WERI-Rb-1 (cell line): ENCODE measurements around the gene RORB.

Experiments
- DNase-seq: peaks from one replicate; pipeline ENCODE4 v3.0.0-alpha.2; 2020
- H3K27ac ChIP-seq: fragments of 250-450 bp; sonication (Bioruptor Pico); 2 replicates; pipeline ENCODE4 v1.5.1; 2020; ENCODE audit warnings: mild to moderate bottlenecking, moderate library complexity
- H3K27me3 ChIP-seq: fragments of 250-450 bp; sonication (Bioruptor Pico); 2 replicates; pipeline ENCODE4 v1.5.1; 2021; ENCODE audit warnings: mild to moderate bottlenecking, low read depth, moderate library complexity; ENCODE audit not compliant: insufficient read depth, severe bottlenecking
- H3K36me3 ChIP-seq: fragments of 250-450 bp; sonication (Bioruptor Pico); 2 replicates; pipeline ENCODE4 v1.5.1; 2020; ENCODE audit warnings: mild to moderate bottlenecking, moderate library complexity
- H3K4me3 ChIP-seq: 2 replicates; pipeline ENCODE4 v1.5.1; 2011; ENCODE audit warnings: low read depth, mild to moderate bottlenecking, control low read depth, low read length
- H3K9me3 ChIP-seq: fragments of 250-450 bp; sonication (Bioruptor Pico); 2 replicates; pipeline ENCODE4 v1.5.1; 2021; ENCODE audit warnings: mild to moderate bottlenecking, moderate library complexity; ENCODE audit not compliant: severe bottlenecking
- CTCF ChIP-seq: IDR thresholded peaks from 2 replicates; pipeline ENCODE4 v1.5.1; 2011; ENCODE audit warnings: low read depth, mild to moderate bottlenecking, control low read depth, inconsistent platforms, low read length

The RORB gene

GRCh38 chr9:74497748-74498620 is 849 bp downstream of the RORB start:
- Histone ChIP-seq H3K36me3 (peaks cover 6% of the 10 kb centered on the region; the same call in 1 of the 2 replicates), H3K27ac (peak overlapping the region; percentile 68), H3K9me3 (no peaks in the 10 kb centered on the region), H3K27me3 (no peaks in the 10 kb centered on the region), H3K4me3 (peak overlapping the region; percentile 91)
- peak; percentile 51 for DNase-seq
- no peak for TF ChIP-seq CTCF

GRCh38 chr9:74498621-74499095 is 1.5 kb downstream of the RORB start:
- Histone ChIP-seq H3K27ac (peak overlapping the region; percentile 68), H3K27me3 (no peaks in the 10 kb centered on the region)

DNA sequence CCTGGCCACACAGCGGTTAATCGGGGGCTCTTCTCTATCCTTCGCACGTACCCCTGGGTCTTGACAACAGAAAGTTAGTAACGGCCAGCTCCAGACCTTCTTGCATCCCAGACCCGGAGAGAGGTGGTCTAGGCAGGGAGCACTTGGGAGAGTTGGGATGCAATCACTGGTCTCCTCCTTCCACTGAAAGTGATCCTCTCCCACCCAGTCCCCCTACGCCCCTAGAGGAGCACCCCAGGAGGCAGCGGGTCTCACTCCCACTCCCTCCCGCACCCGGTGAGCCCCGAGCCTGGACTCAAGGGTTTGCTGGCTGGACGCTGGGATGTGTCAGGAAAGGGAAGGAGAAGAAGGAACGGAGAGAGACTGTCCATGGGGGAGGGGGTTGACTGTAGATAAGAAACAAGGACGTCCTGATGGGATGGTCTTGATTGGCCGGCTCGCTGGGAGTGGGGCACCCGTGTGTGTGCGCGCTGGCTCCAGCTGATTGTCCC is 2.0 kb downstream of the RORB start:
- no peak for DNase-seq
- Histone ChIP-seq H3K27ac (no peak overlapping the region), H3K9me3 (no peaks in the 10 kb centered on the region), H3K27me3 (no peaks in the 10 kb centered on the region), H3K36me3 (peaks cover 6% of the 10 kb centered on the region; the same call in 1 of the 2 replicates), H3K4me3 (peak overlapping the region; percentile 91)
- no peak for TF ChIP-seq CTCF

More at GRCh38 chr9:74498621-74499095, 1.5 kb downstream of the RORB start:
- TF ChIP-seq CTCF = no peak
- H3K9me3 ChIP-seq = no peaks in the 10 kb centered on the region
- peaks cover 6% of the 10 kb centered on the region; the same call in 1 of the 2 replicates for H3K36me3 ChIP-seq
- H3K4me3 ChIP-seq = peak overlapping the region; percentile 91
- DNase-seq = no peak

- H3K36me3 ChIP-seq = peaks cover 6% of the 10 kb centered on the region; the same call in 1 of the 2 replicates
- no peaks in the 10 kb centered on the region for H3K9me3 ChIP-seq
- DNase-seq = no peak
- H3K4me3 ChIP-seq = no peak overlapping the region
- no peaks in the 10 kb centered on the region for H3K27me3 ChIP-seq
- H3K27ac ChIP-seq = no peak overlapping the region
- TF ChIP-seq CTCF = no peak
These were observed 2.8 kb downstream of the RORB start for GRCh38 chr9:74499770-74500583.

GRCh38 chr9:74500584-74500924 is 3.4 kb downstream of the RORB start:
- Histone ChIP-seq H3K36me3 (peaks cover 6% of the 10 kb centered on the region; the same call in 1 of the 2 replicates), H3K27me3 (no peaks in the 10 kb centered on the region), H3K9me3 (no peaks in the 10 kb centered on the region), H3K4me3 (peak overlapping the region; percentile 14), H3K27ac (no peak overlapping the region)
- DNase-seq = no peak
- TF ChIP-seq CTCF = no peak
